ENCODE results near the gene AIG1. TPM values are rescaled to one million over a fixed set of nuclear protein-coding genes. Genes with fewer than 3 reads are reported as not detected.
A peak's percentile ranks its signal among the peaks of the same experiment; 100 is the strongest.
"Not testable (repeated sequence)": the region's sequence is repeated elsewhere in the genome, so short reads cannot be mapped to it uniquely, and the experiment has no call there.

The AIG1 gene
- total RNA-seq, 1 experiment from 2014 or later = 63.6 TPM

- DNase-seq (ENCODE audit: low spot score) = no peak
These were observed 264.9 kb downstream of the AIG1 start for GRCh38 chr6:143325379-143326140.

- DNase-seq (ENCODE audit: low spot score) = no peak
These were observed 268.2 kb downstream of the AIG1 start for GRCh38 chr6:143328876-143329275.

GRCh38 chr6:143329323-143329722 lies 268.6 kb downstream of the AIG1 start:
- no peak for DNase-seq (ENCODE audit: low spot score)

GRCh38 chr6:143331362-143331761 lies 270.7 kb downstream of the AIG1 start:
- no peak for DNase-seq (ENCODE audit: low spot score)

- DNase-seq (ENCODE audit: low spot score) = no peak
These were observed 271.6 kb downstream of the AIG1 start for GRCh38 chr6:143332153-143332845.

GRCh38 chr6:143333081-143333480 lies 272.4 kb downstream of the AIG1 start:
- DNase-seq (ENCODE audit: low spot score) = no peak

- no peak for DNase-seq (ENCODE audit: low spot score)
These were observed 273.2 kb downstream of the AIG1 start for GRCh38 chr6:143333749-143334520.

GRCh38 chr6:143335865-143336264 lies 275.2 kb downstream of the AIG1 start:
- DNase-seq (ENCODE audit: low spot score) = no peak

- DNase-seq (ENCODE audit: low spot score) = peak; percentile 43
These were observed 275.9 kb downstream of the AIG1 start for GRCh38 chr6:143336446-143337152.

GRCh38 chr6:143337201-143337949 lies 276.7 kb downstream of the AIG1 start:
- peak; percentile 27 for DNase-seq (ENCODE audit: low spot score)

- no peak for DNase-seq (ENCODE audit: low spot score)
These were observed 278.5 kb downstream of the AIG1 start for GRCh38 chr6:143339223-143339622.

- not testable (repeated sequence) for DNase-seq (ENCODE audit: low spot score)
These were observed 284.8 kb downstream of the AIG1 start for GRCh38 chr6:143345477-143345876.

GRCh38 chr6:143346004-143346403 lies 285.3 kb downstream of the AIG1 start:
- DNase-seq (ENCODE audit: low spot score) = no peak

GRCh38 chr6:143348531-143348930 lies 287.8 kb downstream of the AIG1 start:
- DNase-seq (ENCODE audit: low spot score) = no peak

- no peak for DNase-seq (ENCODE audit: low spot score)
These were observed 288.8 kb downstream of the AIG1 start for GRCh38 chr6:143349530-143349929.

GRCh38 chr6:143356101-143356880 lies 295.6 kb downstream of the AIG1 start:
- no peak for DNase-seq (ENCODE audit: low spot score)

GRCh38 chr6:143357152-143357551 lies 296.5 kb downstream of the AIG1 start:
- DNase-seq (ENCODE audit: low spot score) = no peak

- no peak for DNase-seq (ENCODE audit: low spot score)
These were observed 297.0 kb downstream of the AIG1 start for GRCh38 chr6:143357561-143358255.

- DNase-seq (ENCODE audit: low spot score) = no peak
These were observed 301.0 kb downstream of the AIG1 start for GRCh38 chr6:143361536-143362191.

Measured in H4 (cell line).